GM18507 (cell line): ENCODE results near the gene PLXDC2.

Experiments
- DNase-seq: peaks from one replicate; pipeline ENCODE4 v3.0.0; 2011; ENCODE audit warnings: low read depth; ENCODE audit not compliant: insufficient read length; ENCODE audit errors: extremely low spot score
- FAIRE-seq: peaks from 2 replicates; lab custom pipeline; 2011; peaks lifted over from hg19 to GRCh38; lab: Jason Lieb, UNC

The PLXDC2 gene

DNA sequence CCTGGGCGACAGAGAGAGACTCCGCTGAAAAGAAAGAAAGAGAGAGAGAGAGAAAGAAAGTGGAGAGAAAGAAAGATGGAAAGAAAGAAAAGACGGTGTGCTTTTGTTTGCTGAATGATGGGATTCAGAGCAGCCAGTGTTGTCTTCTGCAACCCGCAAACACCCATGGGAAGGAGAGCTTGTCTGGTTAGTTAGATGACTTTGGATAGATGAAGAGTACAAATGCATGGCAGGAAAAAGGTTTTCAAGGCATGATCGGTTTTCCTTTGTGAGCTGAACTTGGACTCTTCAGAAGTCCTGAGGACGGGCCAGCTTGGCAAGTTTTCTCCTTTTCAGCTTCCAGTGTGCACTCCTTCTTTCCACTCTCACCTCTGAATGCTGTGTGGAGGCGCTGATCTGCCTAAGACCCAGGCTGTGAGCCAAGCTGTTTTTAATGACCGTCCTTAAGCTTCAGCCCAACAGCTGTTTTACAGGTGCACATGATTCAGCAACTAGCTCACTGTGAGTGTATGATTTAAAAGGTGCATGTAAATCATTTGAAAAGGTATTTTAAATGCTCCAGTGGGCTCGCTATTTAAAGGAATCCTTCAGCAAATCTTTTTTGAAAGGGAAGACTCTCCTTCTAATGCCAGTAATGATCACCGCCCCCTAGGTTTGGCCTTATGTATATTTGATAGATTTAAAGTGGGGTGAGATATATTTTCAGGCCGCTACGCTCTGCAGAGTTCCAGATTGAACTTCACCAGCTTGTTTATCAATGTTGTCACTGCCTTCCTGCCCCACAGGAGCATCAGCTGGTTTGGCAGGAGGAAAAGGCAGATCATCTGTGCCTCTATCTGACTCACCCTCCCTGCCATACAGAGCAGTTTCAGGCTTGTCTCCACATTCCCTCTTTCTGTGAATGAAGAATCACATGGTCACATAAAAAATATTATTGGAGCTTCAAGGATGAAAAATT lies 115.0 kb downstream of the PLXDC2 start:
- no peak for DNase-seq
- FAIRE-seq: no peak

DNA sequence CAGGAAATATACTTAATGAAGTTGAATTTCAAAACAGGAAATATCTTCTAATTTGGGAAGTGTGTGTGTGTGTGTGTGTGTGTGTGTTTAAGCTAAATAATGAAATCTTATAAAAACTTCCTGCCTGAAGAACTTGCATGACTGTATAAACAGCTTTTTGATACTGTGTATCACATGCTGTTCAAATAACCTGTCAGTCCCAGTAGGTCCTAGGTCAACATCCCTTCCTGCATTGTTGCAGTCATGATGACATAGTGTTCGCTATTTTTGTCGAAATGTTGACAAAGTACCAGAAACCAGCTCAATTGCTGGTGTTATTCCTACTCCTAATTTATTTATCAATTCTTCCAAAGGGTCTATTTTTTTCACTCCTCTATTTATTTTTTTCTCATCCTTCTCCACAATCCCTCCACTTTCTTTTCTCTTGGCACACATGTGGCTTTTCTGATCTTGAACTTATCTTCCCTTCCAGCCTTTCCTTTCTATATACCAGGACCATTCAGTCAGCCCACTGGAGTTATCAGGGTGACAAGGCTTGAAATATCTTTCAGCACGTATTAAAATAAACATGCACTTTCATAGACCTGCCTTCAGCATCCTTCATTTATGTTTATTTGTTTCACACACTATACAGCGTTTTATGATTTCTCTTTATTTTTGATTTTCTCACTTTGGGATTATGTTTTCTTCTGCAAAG lies 115.8 kb downstream of the PLXDC2 start:
- FAIRE-seq (no peak), DNase-seq (no peak)

DNA sequence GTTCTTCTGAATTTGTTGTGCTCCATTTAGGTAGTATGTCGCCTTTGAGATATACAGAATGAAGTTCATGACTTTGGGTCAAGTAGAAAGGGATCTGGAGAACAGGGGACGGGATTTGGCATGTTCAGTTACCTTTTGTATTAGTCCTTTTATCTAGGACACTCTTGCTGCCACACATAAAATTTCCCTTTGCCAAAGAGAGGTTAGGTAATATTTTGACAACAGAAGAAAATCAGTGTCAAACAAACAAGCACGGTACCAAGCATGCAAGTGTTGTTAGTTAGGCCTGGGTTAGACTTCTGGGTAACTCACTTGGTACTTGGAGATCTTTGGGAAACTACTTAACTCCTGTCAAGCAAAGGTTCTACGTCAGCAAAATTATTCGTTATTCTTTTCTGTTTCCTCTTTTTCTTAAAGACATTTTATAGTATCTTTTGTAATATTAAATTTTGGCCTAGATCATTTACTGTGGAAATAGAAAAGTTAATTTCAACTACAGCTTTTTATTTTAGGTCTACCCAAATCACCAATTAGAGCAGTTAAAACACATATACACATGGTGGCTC lies 116.7 kb downstream of the PLXDC2 start:
- DNase-seq (no peak), FAIRE-seq (no peak)

- FAIRE-seq: no peak
- DNase-seq: no peak
Measured at GRCh38 chr10:19933772-19934171, 117.5 kb downstream of the PLXDC2 start.

- FAIRE-seq (no peak), DNase-seq (no peak)
Measured at GRCh38 chr10:19935176-19935575, 118.9 kb downstream of the PLXDC2 start.

- DNase-seq (no peak), FAIRE-seq (no peak)
Measured at GRCh38 chr10:19936289-19936688, 120.1 kb downstream of the PLXDC2 start.

DNA sequence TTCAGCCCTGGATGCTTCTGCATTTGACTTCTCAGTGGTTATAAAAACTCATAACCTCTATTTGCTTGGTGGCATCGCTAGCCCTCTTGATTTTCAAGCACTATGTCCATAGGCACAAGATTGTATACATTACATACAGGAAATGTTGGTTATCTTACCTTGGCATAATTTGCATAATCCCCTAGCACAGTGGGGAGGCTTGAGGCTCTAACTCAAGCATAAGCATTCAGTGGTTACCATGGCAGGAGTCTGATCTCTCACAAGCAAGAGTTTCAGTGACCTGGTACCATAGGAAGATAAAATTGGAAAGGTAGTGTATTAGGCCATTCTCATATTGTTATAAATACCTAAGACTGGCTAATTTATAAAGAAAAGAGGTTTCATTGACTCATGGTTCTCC lies 121.8 kb downstream of the PLXDC2 start:
- FAIRE-seq (no peak), DNase-seq (no peak)

GRCh38 chr10:19941206-19941880 lies 125.1 kb downstream of the PLXDC2 start:
- no peak for DNase-seq
- no peak for FAIRE-seq

- FAIRE-seq: peak; percentile 35
- no peak for DNase-seq
Measured at GRCh38 chr10:19944911-19945663, 128.9 kb downstream of the PLXDC2 start.

DNA sequence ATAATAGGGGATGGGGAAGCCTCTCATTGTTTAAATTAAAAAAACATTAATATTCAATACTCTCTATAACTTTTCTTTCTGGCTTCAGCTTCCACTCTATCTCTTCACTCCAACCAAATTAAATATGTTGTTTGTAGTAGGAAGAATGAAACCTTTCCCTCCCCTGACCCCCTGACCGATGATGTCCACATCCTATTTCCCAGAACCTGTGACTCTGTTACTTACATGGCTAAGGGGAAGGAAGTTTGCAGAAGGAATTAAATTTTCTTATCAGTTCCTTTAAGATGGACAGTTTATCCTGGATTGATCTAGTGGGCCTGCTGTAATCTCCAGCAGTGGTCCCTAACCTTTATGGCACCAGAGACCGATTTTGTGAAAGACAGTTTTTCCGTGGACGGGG lies 130.0 kb downstream of the PLXDC2 start:
- FAIRE-seq: no peak
- no peak for DNase-seq

DNA sequence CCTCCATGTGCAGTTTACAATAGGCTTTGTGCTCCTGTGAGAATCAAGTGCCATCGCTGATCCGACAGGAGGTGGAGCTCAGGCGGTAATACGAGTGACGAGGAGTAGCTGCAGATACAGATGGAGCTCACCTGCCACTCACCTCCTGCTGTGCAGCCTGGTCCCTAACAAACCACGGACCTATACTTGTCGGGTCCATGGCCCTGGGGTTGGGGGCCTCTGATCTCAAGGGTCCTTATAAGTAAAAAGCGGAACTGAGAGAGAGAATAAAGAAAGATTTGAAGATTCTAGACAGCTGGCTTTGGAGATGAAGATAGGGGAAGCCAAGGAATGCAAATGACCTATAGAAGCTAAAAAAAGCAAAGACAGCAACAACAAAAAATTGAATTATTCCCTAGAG lies 130.6 kb downstream of the PLXDC2 start:
- FAIRE-seq: no peak
- no peak for DNase-seq

GRCh38 chr10:19947215-19947614 lies 131.0 kb downstream of the PLXDC2 start:
- DNase-seq: no peak
- no peak for FAIRE-seq

- FAIRE-seq (peak; percentile 33), DNase-seq (no peak)
Measured at GRCh38 chr10:19947656-19948055, 131.4 kb downstream of the PLXDC2 start.

DNA sequence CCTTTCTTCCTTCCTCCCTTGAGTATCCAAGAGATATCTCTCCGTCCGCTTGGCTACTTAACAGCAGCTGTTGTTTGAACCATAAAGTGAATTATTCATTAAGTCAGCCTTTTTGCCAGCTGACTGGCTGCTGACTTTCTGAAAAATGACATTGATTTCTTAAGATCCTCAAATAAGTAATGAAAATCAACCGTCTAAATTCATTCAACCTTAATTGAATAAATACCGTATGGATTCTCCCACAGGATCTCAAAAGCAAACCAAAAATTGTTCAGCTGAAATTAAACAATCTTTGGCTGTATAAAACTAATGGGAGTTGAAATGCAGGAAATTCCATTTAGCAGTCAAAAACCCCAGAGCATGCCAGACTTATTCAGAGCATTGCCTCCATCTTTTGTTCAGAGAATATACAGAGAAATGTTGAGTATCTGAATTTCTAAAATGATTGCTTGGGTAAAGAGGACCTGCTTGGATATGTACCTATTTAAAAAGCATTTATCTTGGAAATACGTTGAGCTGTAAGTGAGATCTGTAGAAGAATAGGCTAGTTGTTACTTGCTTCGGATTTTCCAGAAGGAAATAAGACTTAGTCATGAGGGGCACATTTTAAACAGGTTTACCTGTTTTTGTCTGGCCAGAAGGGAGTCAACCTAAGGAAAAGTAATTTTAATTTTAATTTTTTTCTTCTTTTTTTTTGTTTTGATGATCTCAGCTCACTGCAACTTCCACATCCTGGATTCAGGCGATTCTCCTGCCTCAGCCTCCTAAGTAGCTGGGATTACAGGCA lies 136.2 kb downstream of the PLXDC2 start:
- no peak for DNase-seq
- no peak for FAIRE-seq

DNA sequence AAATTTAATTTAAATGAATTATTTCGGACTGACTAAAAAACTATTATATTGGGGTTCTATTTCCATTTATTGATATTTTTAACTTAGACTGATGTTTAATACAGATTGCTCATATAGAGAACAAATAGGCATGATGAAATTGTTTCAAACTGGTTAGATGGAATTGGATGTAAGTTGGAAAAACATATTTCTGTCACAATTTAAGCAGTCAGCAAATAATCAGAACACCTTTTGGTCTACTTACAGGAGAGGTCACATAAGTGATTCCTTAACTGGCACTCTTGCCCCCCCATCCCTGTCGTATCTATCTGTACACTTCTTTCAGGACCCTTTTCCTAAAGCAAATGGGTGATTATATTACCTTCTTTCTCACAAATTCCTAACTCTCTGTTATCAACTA lies 138.4 kb downstream of the PLXDC2 start:
- FAIRE-seq (no peak), DNase-seq (no peak)

- DNase-seq: no peak
- FAIRE-seq: no peak
Measured at GRCh38 chr10:19956516-19957032, 140.3 kb downstream of the PLXDC2 start.

DNA sequence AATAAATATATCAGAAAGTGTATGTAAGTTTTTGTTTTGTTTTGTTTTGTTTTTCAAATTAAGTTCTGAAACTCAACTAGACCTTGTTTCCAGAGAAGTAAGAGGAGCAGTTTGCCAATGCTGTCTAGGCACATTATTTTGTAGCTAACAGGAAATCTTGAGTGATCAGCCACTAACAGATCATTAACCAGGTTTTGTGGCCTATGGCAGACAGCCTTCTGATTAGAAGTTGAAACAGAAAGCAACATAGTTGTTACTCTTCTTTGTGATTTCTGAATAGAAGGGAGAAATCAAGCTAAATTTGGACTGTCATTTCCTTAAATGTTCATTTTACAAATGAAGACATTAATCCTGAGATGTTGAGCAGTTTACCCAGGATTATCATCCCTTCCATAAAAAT lies 142.6 kb downstream of the PLXDC2 start:
- FAIRE-seq (peak; percentile 93), DNase-seq (peak; percentile 18)
